ENCODE measurements around the gene CGB8. TPM values are rescaled to one million over a fixed set of nuclear protein-coding genes. Genes with fewer than 3 reads are reported as not detected.
"Not testable (repeated sequence)": the region's sequence is repeated elsewhere in the genome, so short reads cannot be mapped to it uniquely, and the experiment has no call there.

The CGB8 gene
- total RNA-seq, 2 experiments from 2014 or later: not detected

DNA sequence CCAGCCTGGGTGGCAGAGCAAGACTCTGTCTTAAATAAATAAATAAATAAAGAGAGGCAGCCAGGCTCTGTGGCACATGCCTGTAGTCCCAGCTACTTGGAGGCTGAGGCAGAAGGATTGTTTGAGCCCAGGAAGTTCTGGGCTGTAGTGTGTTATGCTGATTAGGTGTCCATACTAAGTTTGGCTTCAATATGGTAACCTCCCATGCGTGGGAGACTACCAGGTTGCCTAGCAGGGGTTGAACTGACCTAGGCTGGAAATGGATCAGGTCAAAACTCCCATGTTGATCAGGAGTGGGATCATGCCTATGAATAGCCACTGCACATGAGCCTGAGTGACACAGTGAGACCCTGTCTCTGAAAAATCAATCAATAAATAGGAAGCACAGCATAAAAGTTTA lies 32.4 kb upstream of the CGB8 start:
- Mint-ChIP-seq H3K27ac (no peak overlapping the region), H3K36me3 (peaks cover 8% of the 10 kb centered on the region), H3K27me3 (peaks cover 2% of the 10 kb centered on the region), H3K4me1 (ENCODE audit: low read depth) (peaks cover 12% of the 10 kb centered on the region), H3K9me3 (no peaks in the 10 kb centered on the region), H3K4me3 (no peak overlapping the region)
- DNase-seq: no peak
- intact Hi-C loops (cut with micrococcal nuclease): loop anchor here (10.0 kb wide), 1 partner anchor 86 kb away; the partner anchor contains the start of genes GYS1 and RUVBL2
- CTCF ChIA-PET: interaction anchor here (2.3 kb wide), 1 partner anchor 17 kb away, joined by 13 read pairs; no protein-coding TSS in a partner anchor
- POLR2A ChIA-PET: no interaction called here

- DNase-seq: no peak
- POLR2A ChIA-PET: no interaction called here
- H3K36me3 Mint-ChIP-seq: peaks cover 3% of the 10 kb centered on the region
- no peak overlapping the region for H3K27ac Mint-ChIP-seq
- H3K27me3 Mint-ChIP-seq: peaks cover 6% of the 10 kb centered on the region
- CTCF ChIA-PET: interaction anchor here (0.6 kb wide), 1 partner anchor 87 kb away, joined by 3 read pairs; the partner anchor contains the start of genes GYS1 and RUVBL2
- H3K4me3 Mint-ChIP-seq: no peak overlapping the region
- H3K9me3 Mint-ChIP-seq: no peaks in the 10 kb centered on the region
- peaks cover 7% of the 10 kb centered on the region for H3K4me1 Mint-ChIP-seq (ENCODE audit: low read depth)
- intact Hi-C loops (cut with micrococcal nuclease): loop anchor here (10.0 kb wide), 1 partner anchor 86 kb away; the partner anchor contains the start of genes GYS1 and RUVBL2
These were observed 31.5 kb upstream of the CGB8 start for GRCh38 chr19:49080392-49080791.

DNA sequence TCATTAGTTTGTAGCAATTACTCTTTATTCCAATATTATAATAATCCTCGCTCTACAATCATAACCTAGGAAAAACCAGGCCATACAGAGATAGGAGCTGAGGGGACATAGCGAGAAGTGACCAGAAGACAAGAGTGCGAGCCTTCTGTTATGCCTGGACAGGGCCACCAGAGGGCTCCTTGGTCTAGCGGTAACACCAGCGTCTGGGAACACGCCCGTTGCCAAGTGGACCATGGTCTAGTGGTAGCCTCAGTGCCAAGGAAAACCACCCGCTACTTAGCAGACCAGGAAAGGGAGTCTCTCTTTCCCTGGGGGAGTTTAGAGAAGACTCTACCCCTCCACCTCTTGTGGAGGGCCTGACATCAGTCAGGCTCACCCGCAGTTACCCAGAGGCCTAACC lies 26.0 kb upstream of the CGB8 start:
- Mint-ChIP-seq H3K4me1 (ENCODE audit: low read depth) (peaks cover 11% of the 10 kb centered on the region), H3K27me3 (peaks cover 36% of the 10 kb centered on the region)
- H3K4me3 Mint-ChIP-seq, H3K27ac Mint-ChIP-seq, H3K36me3 Mint-ChIP-seq, H3K9me3 Mint-ChIP-seq, POLR2A ChIA-PET: not testable (repeated sequence)
- intact Hi-C loops (cut with micrococcal nuclease): loop anchor here (2.0 kb wide), 1 partner anchor 72 kb away; no protein-coding TSS in a partner anchor
- CTCF ChIA-PET: interaction anchor here (0.6 to 2.6 kb wide), 6 partner anchors 15 to 124 kb away, joined by 3 to 8 read pairs (median 4); no protein-coding TSS in a partner anchor
- peak; percentile 45 for DNase-seq

DNA sequence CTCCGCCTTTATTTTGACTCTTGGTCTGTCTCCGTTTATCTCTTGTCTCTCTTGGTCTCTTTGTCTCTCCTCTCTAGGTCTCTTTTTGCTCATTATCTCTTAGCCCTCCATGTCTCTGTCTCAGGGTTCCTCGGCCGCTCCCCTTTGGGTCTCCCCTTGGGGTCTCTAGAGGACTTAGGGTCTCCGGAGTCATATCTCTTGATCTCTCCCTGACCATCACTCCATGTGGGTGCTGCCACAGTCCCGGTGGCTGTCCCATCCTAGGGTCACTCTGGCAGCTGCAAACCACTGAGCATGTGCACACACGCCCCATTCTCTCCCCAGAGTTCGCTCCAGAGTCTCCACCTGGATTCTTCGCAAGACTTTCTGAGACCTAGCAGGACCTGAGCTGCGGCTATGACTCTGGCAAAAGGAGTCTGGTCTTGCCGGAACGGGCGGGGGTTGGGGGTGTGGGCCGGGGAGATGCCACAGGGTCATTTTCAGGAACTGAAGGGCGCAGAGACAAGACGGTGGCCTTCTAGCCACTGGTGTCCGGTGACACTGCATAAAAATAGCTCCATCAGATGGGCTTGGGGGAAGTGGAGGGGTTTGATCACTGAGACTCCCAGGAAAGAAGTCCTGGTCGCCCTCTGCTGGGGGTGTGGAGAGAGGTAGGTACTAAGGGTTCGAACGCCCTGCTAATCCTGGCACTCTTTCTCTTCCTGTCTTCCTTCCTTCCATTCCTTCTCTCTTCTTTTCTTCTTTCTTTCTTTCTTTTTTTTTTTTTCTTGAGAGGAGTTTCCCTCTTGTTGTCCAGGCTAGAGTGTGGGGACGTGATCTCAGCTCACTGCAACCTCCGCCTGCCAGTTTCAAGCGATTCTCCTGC lies 24.8 kb upstream of the CGB8 start:
- CTCF ChIA-PET: interaction anchor here (0.7 to 2.6 kb wide), 8 partner anchors 8 to 125 kb away, joined by 3 to 8 read pairs (median 4); partner anchors contain the start of genes GYS1 and RUVBL2
- no peak overlapping the region for H3K27ac Mint-ChIP-seq
- H3K4me1 Mint-ChIP-seq (ENCODE audit: low read depth): peaks cover 11% of the 10 kb centered on the region
- intact Hi-C loops (cut with micrococcal nuclease): loop anchor here (2.0 kb wide), 1 partner anchor 73 kb away; no protein-coding TSS in a partner anchor
- H3K4me3 Mint-ChIP-seq: no peak overlapping the region
- DNase-seq: no peak
- no peaks in the 10 kb centered on the region for H3K9me3 Mint-ChIP-seq
- peaks cover 45% of the 10 kb centered on the region for H3K27me3 Mint-ChIP-seq
- no peaks in the 10 kb centered on the region for H3K36me3 Mint-ChIP-seq
- POLR2A ChIA-PET: no interaction called here

DNA sequence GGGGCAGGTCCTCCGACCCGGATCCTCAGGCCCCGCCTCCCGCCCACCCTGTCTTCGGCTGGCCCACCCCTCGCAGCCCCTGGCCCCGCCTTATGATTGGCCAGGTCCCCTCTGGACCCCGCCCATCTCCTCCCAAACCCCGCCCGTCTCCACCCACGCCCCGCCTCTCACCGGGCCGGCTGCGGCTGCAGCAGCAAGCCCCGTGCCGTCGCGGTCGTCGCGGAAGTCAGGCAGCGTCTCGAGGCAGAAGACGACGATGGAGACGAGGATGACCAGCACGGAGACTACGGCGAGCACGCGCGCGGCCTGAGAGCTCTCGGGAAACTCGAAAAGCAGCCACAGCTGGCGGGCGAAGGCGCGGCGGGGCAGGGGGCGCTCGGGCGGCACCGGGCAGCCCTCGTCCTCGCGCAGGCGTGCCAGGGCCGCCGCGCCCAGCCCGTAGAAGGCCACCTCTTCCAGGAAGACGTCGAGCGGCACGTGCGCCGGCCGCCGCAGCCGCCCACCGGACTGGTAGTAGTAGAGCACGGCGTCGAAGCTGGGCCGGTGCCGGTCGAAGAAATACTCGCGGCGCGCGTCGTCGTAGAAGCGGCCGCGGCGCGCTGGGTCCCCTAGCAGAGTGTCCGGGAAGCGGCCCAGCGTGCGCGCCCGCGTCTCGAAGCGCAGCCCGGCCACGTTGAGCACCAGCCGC lies 23.1 kb upstream of the CGB8 start:
- CTCF ChIA-PET: interaction anchor here (0.7 to 1.6 kb wide), 2 partner anchors 63 to 74 kb away, joined by 3 to 4 read pairs; no protein-coding TSS in a partner anchor
- DNase-seq: peak; percentile 34
- no peak overlapping the region for H3K27ac Mint-ChIP-seq
- H3K27me3 Mint-ChIP-seq: peaks cover 54% of the 10 kb centered on the region
- intact Hi-C loops (cut with micrococcal nuclease): no loop called here
- no peaks in the 10 kb centered on the region for H3K36me3 Mint-ChIP-seq
- POLR2A ChIA-PET: no interaction called here
- no peaks in the 10 kb centered on the region for H3K9me3 Mint-ChIP-seq
- no peak overlapping the region for H3K4me3 Mint-ChIP-seq
- peaks cover 11% of the 10 kb centered on the region for H3K4me1 Mint-ChIP-seq (ENCODE audit: low read depth)

GRCh38 chr19:49070416-49070815 lies 21.5 kb upstream of the CGB8 start:
- peaks cover 61% of the 10 kb centered on the region for H3K27me3 Mint-ChIP-seq
- no peaks in the 10 kb centered on the region for H3K36me3 Mint-ChIP-seq
- intact Hi-C loops (cut with micrococcal nuclease): no loop called here
- no peak overlapping the region for H3K4me3 Mint-ChIP-seq
- no peaks in the 10 kb centered on the region for H3K9me3 Mint-ChIP-seq
- DNase-seq: no peak
- POLR2A ChIA-PET: no interaction called here
- CTCF ChIA-PET: interaction anchor here (1.7 kb wide), 1 partner anchor 28 kb away, joined by 7 read pairs; no protein-coding TSS in a partner anchor
- H3K4me1 Mint-ChIP-seq (ENCODE audit: low read depth): peaks cover 11% of the 10 kb centered on the region
- H3K27ac Mint-ChIP-seq: no peak overlapping the region

DNA sequence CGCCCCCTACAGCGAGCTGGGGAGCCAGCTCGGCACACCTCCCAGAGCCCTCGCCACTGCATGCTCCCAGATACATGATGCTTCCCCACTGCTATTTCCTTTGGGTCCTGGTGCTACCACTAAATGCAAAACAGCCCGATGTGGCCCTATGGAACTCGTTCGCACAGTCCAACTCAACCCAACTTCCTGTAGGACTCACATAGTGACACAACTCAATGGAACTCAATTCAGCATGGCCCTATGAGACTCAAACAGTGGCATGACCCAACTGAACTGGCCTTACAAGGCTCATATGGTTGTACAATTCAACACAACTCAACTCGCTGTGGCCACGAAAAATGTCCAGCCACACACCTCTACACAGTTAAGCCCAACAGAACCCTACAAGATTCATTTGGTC lies 20.1 kb upstream of the CGB8 start:
- ChIA-PET POLR2A (no interaction called here), CTCF (interaction anchor here (1.3 kb wide), 1 partner anchor 130 kb away, joined by 3 read pairs; no protein-coding TSS in a partner anchor)
- Mint-ChIP-seq H3K27ac (no peak overlapping the region), H3K27me3 (peaks cover 65% of the 10 kb centered on the region), H3K36me3 (no peaks in the 10 kb centered on the region), H3K4me3 (no peak overlapping the region), H3K9me3 (no peaks in the 10 kb centered on the region), H3K4me1 (ENCODE audit: low read depth) (peaks cover 11% of the 10 kb centered on the region)
- intact Hi-C loops (cut with micrococcal nuclease): no loop called here
- DNase-seq: no peak

- ChIA-PET CTCF (no interaction called here), POLR2A (no interaction called here)
- H3K36me3 Mint-ChIP-seq: no peaks in the 10 kb centered on the region
- no peak overlapping the region for H3K4me3 Mint-ChIP-seq
- peaks cover 2% of the 10 kb centered on the region for H3K4me1 Mint-ChIP-seq (ENCODE audit: low read depth)
- peaks cover 59% of the 10 kb centered on the region for H3K27me3 Mint-ChIP-seq
- intact Hi-C loops (cut with micrococcal nuclease): no loop called here
- H3K9me3 Mint-ChIP-seq: no peaks in the 10 kb centered on the region
- no peak for DNase-seq
- no peak overlapping the region for H3K27ac Mint-ChIP-seq
These were observed 18.6 kb upstream of the CGB8 start for GRCh38 chr19:49067554-49067953.

- CTCF ChIA-PET: interaction anchor here (0.6 kb wide), 1 partner anchor 8 kb away, joined by 4 read pairs; no protein-coding TSS in a partner anchor
- Mint-ChIP-seq H3K27me3 (peaks cover 56% of the 10 kb centered on the region), H3K27ac (no peak overlapping the region), H3K4me1 (ENCODE audit: low read depth) (no peaks in the 10 kb centered on the region), H3K36me3 (no peaks in the 10 kb centered on the region), H3K4me3 (no peak overlapping the region), H3K9me3 (no peaks in the 10 kb centered on the region)
- DNase-seq: no peak
- POLR2A ChIA-PET: no interaction called here
- intact Hi-C loops (cut with micrococcal nuclease): no loop called here
These were observed 17.1 kb upstream of the CGB8 start for GRCh38 chr19:49065905-49066512.

- H3K4me1 Mint-ChIP-seq (ENCODE audit: low read depth): no peaks in the 10 kb centered on the region
- no peak within 1 kb of the TSS for H3K4me3 Mint-ChIP-seq
- H3K36me3 Mint-ChIP-seq: no peaks in the 10 kb centered on the region
- no peaks in the 10 kb centered on the region for H3K9me3 Mint-ChIP-seq
- peaks cover 52% of the 10 kb centered on the region for H3K27me3 Mint-ChIP-seq
- no peak within 1 kb of the TSS for H3K27ac Mint-ChIP-seq
- DNase-seq: no peak
- ChIA-PET POLR2A (no interaction called here), CTCF (interaction anchor here (0.5 to 1.0 kb wide), 2 partner anchors 134 to 160 kb away, joined by 3 to 4 read pairs; no protein-coding TSS in a partner anchor)
- intact Hi-C loops (cut with micrococcal nuclease): no loop called here
These were observed 16.1 kb upstream of the CGB8 start, which contains the start of gene NTF4 for GRCh38 chr19:49064768-49065611. Gene NTF4, minus strand, starts transcription at chr19:49064818. Its CDS starts 2,821 bp downstream, at chr19:49061997.

GRCh38 chr19:49064029-49064629 lies 15.2 kb upstream of the CGB8 start:
- H3K27ac Mint-ChIP-seq: no peak overlapping the region
- no peaks in the 10 kb centered on the region for H3K36me3 Mint-ChIP-seq
- H3K4me3 Mint-ChIP-seq: no peak overlapping the region
- H3K27me3 Mint-ChIP-seq: peaks cover 49% of the 10 kb centered on the region
- intact Hi-C loops (cut with micrococcal nuclease): no loop called here
- ChIA-PET POLR2A (no interaction called here), CTCF (no interaction called here)
- no peaks in the 10 kb centered on the region for H3K4me1 Mint-ChIP-seq (ENCODE audit: low read depth)
- no peak for DNase-seq
- no peaks in the 10 kb centered on the region for H3K9me3 Mint-ChIP-seq

Measured in activated CD4-positive, alpha-beta memory T cell treated with anti-CD3 and anti-CD28 coated beads for 36 hours (primary cell).